Astrocyte (in vitro differentiated cells and primary cell): ENCODE results near the gene TMEM170B. TPM values are rescaled to one million over a fixed set of nuclear protein-coding genes. Genes with fewer than 3 reads are reported as not detected.
A peak's percentile ranks its signal among the peaks of the same experiment; 100 is the strongest.

Experiments
- DNase-seq: peaks from one replicate; pipeline ENCODE4 v3.0.0-alpha.2; 2010; ENCODE audit warnings: low read depth
- FAIRE-seq: peaks from 2 replicates; lab custom pipeline; 2011; peaks lifted over from hg19 to GRCh38; lab: Jason Lieb, UNC
- H2AFZ ChIP-seq: 2 replicates; pipeline ENCODE4 v1.6.0; 2012; ENCODE audit warnings: low read depth, low read length, inconsistent platforms
- H3K27ac ChIP-seq: 2 replicates; pipeline ENCODE4 v1.5.1; 2011; ENCODE audit warnings: low read depth, low read length, inconsistent platforms
- H3K27me3 ChIP-seq: 2 replicates; pipeline ENCODE4 v1.6.0; 2011; ENCODE audit warnings: low read length, inconsistent platforms; ENCODE audit not compliant: insufficient read depth
- H3K36me3 ChIP-seq: 2 replicates; pipeline ENCODE4 v1.5.1; 2011; ENCODE audit warnings: low read length, inconsistent platforms; ENCODE audit not compliant: insufficient read depth
- H3K4me1 ChIP-seq: 2 replicates; pipeline ENCODE4 v1.5.1; 2011; ENCODE audit warnings: low read length, inconsistent platforms; ENCODE audit not compliant: insufficient read depth
- H3K4me2 ChIP-seq: 2 replicates; pipeline ENCODE4 v1.6.0; 2012; ENCODE audit warnings: low read length, inconsistent platforms
- H3K4me3 ChIP-seq: 2 replicates; pipeline ENCODE4 v1.5.1; 2011; ENCODE audit warnings: low read depth, mild to moderate bottlenecking, low read length, inconsistent platforms; ENCODE audit not compliant: insufficient read depth
- H3K79me2 ChIP-seq: 2 replicates; pipeline ENCODE4 v1.6.0; 2012; ENCODE audit warnings: mild to moderate bottlenecking, low read length, inconsistent platforms; ENCODE audit not compliant: insufficient read depth
- H3K9ac ChIP-seq: 2 replicates; pipeline ENCODE4 v1.6.0; 2012; ENCODE audit warnings: mild to moderate bottlenecking, low read length, inconsistent platforms
- H3K9me3 ChIP-seq: 2 replicates; pipeline ENCODE4 v1.5.1; 2012; ENCODE audit warnings: low read depth, mild to moderate bottlenecking, low read length, inconsistent platforms; ENCODE audit not compliant: insufficient read depth
- H4K20me1 ChIP-seq: 2 replicates; pipeline ENCODE4 v1.6.0; 2012; ENCODE audit warnings: low read length, inconsistent platforms; ENCODE audit not compliant: insufficient read depth
- H3K27ac Mint-ChIP-seq: one replicate; pipeline ENCODE4 v1.8.0; 2021; ENCODE audit warnings: mild to moderate bottlenecking, mixed read lengths; ENCODE audit not compliant: unreplicated experiment
- H3K27me3 Mint-ChIP-seq: one replicate; pipeline ENCODE4 v1.8.0; 2021; ENCODE audit warnings: low read depth, mixed read lengths; ENCODE audit not compliant: unreplicated experiment
- H3K36me3 Mint-ChIP-seq: one replicate; pipeline ENCODE4 v1.8.0; 2021; ENCODE audit warnings: low read depth, mixed read lengths; ENCODE audit not compliant: unreplicated experiment
- H3K4me1 Mint-ChIP-seq: one replicate; pipeline ENCODE4 v1.8.0; 2021; ENCODE audit warnings: low read depth, mixed read lengths; ENCODE audit not compliant: unreplicated experiment
- H3K4me3 Mint-ChIP-seq: one replicate; pipeline ENCODE4 v1.8.0; 2021; ENCODE audit warnings: mild to moderate bottlenecking, moderate library complexity, mixed read lengths; ENCODE audit not compliant: unreplicated experiment
- H3K9me3 Mint-ChIP-seq: one replicate; pipeline ENCODE4 v1.8.0; 2021; ENCODE audit warnings: mild to moderate bottlenecking, mixed read lengths; ENCODE audit not compliant: unreplicated experiment
- CTCF ChIP-seq: IDR thresholded peaks from 2 replicates; pipeline ENCODE4 v1.5.1; 2011; ENCODE audit warnings: low read depth, mild to moderate bottlenecking, inconsistent platforms, low read length, moderate library complexity; ENCODE audit not compliant: insufficient read depth
- EZH2 ChIP-seq: IDR thresholded peaks from 2 replicates; pipeline ENCODE4 v1.6.1; 2012; ENCODE audit warnings: mild to moderate bottlenecking, low read length, inconsistent platforms; ENCODE audit not compliant: insufficient read depth
- total RNA-seq: library from RNA; stranded (reverse); gene quantifications from 2 replicates; pipeline ENCODE4 v1.2.1, GENCODE V29; 2021

Gene TMEM170B
- total RNA-seq, 1 donor from 2014 or later: 2.5 TPM

DNA sequence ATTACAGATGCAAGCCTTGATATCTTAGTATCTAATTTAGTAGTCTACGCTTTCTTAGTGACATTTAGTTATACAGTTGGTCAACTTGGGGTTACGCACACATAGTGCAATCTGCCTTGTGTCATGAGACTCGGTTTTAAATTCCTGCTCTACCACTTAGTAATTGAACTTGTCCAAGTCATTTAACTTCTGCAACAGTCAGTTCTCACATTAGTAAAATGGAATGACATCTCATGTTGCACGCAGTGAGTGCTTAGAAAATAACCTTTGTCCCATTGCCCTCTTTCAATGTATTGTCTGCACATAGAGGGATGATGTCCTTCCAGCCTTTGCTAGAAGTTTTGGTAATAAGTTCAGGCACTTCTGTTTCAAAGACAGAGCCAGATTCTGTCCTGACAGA is 48.6 kb downstream of the TMEM170B start:
- no peaks in the 10 kb centered on the region for H3K79me2 ChIP-seq
- TF ChIP-seq CTCF (no peak), EZH2 (no peak)
- no peaks in the 10 kb centered on the region for H3K36me3 ChIP-seq
- H3K4me1 ChIP-seq: peaks cover 38% of the 10 kb centered on the region
- Mint-ChIP-seq H3K4me1 (peaks cover 36% of the 10 kb centered on the region), H3K27ac (peak overlapping the region; percentile 99), H3K36me3 (peaks cover 5% of the 10 kb centered on the region), H3K4me3 (no peak overlapping the region), H3K27me3 (no peaks in the 10 kb centered on the region), H3K9me3 (peaks cover 6% of the 10 kb centered on the region)
- H3K4me3 ChIP-seq: no peak overlapping the region
- peak overlapping the region; percentile 69 for H3K9ac ChIP-seq
- H4K20me1 ChIP-seq: no peaks in the 10 kb centered on the region
- H2AFZ ChIP-seq: peak overlapping the region; percentile 48
- no peaks in the 10 kb centered on the region for H3K9me3 ChIP-seq
- peak overlapping the region; percentile 51 for H3K4me2 ChIP-seq
- FAIRE-seq (peak; percentile 77), DNase-seq (peak; percentile 42)
- peak overlapping the region; percentile 84 for H3K27ac ChIP-seq
- H3K27me3 ChIP-seq: no peaks in the 10 kb centered on the region

DNA sequence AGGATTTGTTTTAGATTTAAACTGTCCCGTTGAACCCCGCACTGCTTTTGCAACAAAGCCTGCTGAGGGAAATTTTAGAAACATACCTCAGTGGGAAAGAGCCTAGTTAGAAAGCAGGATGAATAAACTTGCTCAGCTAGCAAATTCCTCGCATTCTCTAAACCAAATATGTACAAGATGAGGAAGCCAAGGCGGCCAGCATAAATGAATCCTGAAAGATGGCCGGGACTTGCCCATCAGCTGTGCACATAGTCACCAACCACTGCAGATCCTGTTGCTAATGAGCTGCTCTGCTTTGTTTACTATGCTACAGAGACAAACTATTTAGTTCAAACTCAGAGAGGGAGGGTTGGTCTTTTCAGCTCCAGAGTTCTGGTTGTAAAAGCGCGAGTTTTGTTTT is 49.0 kb downstream of the TMEM170B start:
- H3K36me3 Mint-ChIP-seq: peaks cover 5% of the 10 kb centered on the region
- H3K9me3 Mint-ChIP-seq: peaks cover 6% of the 10 kb centered on the region
- no peaks in the 10 kb centered on the region for H4K20me1 ChIP-seq
- peak overlapping the region; percentile 69 for H3K9ac ChIP-seq
- no peaks in the 10 kb centered on the region for H3K9me3 ChIP-seq
- no peaks in the 10 kb centered on the region for H3K27me3 ChIP-seq
- peaks cover 38% of the 10 kb centered on the region for H3K4me1 ChIP-seq
- TF ChIP-seq CTCF: no peak
- TF ChIP-seq EZH2: no peak
- H3K4me3 Mint-ChIP-seq: no peak overlapping the region
- no peaks in the 10 kb centered on the region for H3K36me3 ChIP-seq
- H2AFZ ChIP-seq: peak overlapping the region; percentile 48
- no peaks in the 10 kb centered on the region for H3K79me2 ChIP-seq
- FAIRE-seq (peak; percentile 95), DNase-seq (peak; percentile 94)
- peak overlapping the region; percentile 51 for H3K4me2 ChIP-seq
- peak overlapping the region; percentile 99 for H3K27ac Mint-ChIP-seq
- no peaks in the 10 kb centered on the region for H3K27me3 Mint-ChIP-seq
- no peak overlapping the region for H3K4me3 ChIP-seq
- H3K27ac ChIP-seq: peak overlapping the region; percentile 84
- H3K4me1 Mint-ChIP-seq: peaks cover 36% of the 10 kb centered on the region

GRCh38 chr6:11589261-11589660 is 51.7 kb downstream of the TMEM170B start:
- Histone ChIP-seq H2AFZ (no peak overlapping the region), H4K20me1 (no peaks in the 10 kb centered on the region), H3K36me3 (no peaks in the 10 kb centered on the region), H3K79me2 (no peaks in the 10 kb centered on the region), H3K4me3 (no peak overlapping the region), H3K9ac (peak overlapping the region; percentile 63), H3K4me2 (no peak overlapping the region), H3K9me3 (no peaks in the 10 kb centered on the region), H3K4me1 (peaks cover 37% of the 10 kb centered on the region), H3K27ac (peak overlapping the region; percentile 88), H3K27me3 (no peaks in the 10 kb centered on the region)
- H3K27me3 Mint-ChIP-seq: no peaks in the 10 kb centered on the region
- TF ChIP-seq CTCF: no peak
- no peak for TF ChIP-seq EZH2
- H3K36me3 Mint-ChIP-seq: peaks cover 5% of the 10 kb centered on the region
- peak overlapping the region; percentile 63 for H3K27ac Mint-ChIP-seq
- FAIRE-seq (no peak), DNase-seq (no peak)
- H3K4me1 Mint-ChIP-seq: peaks cover 43% of the 10 kb centered on the region
- H3K9me3 Mint-ChIP-seq: peaks cover 7% of the 10 kb centered on the region
- no peak overlapping the region for H3K4me3 Mint-ChIP-seq
